Stimulated activated CD4-positive, alpha-beta T cell treated with anti-CD3 and anti-CD28 coated beads, Interleukin-1b, Interleukin-23, amount 100 ng/mL, for 4 hours (primary cell): ENCODE measurements around the gene TERT.
A peak's percentile ranks its signal among the peaks of the same experiment; 100 is the strongest.
"Not testable (repeated sequence)": the region's sequence is repeated elsewhere in the genome, so short reads cannot be mapped to it uniquely, and the experiment has no call there.

ENCODE experiments used
- DNase-seq, 2 donors: peaks; one replicate each; pipeline ENCODE4 v3.0.0-alpha.2; 2020; ENCODE audit warnings: low read depth in 2 of 2

Gene TERT

DNA sequence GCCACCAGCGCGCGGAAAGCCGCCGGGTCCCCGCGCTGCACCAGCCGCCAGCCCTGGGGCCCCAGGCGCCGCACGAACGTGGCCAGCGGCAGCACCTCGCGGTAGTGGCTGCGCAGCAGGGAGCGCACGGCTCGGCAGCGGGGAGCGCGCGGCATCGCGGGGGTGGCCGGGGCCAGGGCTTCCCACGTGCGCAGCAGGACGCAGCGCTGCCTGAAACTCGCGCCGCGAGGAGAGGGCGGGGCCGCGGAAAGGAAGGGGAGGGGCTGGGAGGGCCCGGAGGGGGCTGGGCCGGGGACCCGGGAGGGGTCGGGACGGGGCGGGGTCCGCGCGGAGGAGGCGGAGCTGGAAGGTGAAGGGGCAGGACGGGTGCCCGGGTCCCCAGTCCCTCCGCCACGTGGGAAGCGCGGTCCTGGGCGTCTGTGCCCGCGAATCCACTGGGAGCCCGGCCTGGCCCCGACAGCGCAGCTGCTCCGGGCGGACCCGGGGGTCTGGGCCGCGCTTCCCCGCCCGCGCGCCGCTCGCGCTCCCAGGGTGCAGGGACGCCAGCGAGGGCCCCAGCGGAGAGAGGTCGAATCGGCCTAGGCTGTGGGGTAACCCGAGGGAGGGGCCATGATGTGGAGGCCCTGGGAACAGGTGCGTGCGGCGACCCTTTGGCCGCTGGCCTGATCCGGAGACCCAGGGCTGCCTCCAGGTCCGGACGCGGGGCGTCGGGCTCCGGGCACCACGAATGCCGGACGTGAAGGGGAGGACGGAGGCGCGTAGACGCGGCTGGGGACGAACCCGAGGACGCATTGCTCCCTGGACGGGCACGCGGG, at the start of gene TERT:
Gene TERT (minus strand): TSS at position 234 of the 815 bp plus-strand sequence. CDS start 79 bp downstream, at position 155.
- peak; percentile 92 to 94 for DNase-seq

DNA sequence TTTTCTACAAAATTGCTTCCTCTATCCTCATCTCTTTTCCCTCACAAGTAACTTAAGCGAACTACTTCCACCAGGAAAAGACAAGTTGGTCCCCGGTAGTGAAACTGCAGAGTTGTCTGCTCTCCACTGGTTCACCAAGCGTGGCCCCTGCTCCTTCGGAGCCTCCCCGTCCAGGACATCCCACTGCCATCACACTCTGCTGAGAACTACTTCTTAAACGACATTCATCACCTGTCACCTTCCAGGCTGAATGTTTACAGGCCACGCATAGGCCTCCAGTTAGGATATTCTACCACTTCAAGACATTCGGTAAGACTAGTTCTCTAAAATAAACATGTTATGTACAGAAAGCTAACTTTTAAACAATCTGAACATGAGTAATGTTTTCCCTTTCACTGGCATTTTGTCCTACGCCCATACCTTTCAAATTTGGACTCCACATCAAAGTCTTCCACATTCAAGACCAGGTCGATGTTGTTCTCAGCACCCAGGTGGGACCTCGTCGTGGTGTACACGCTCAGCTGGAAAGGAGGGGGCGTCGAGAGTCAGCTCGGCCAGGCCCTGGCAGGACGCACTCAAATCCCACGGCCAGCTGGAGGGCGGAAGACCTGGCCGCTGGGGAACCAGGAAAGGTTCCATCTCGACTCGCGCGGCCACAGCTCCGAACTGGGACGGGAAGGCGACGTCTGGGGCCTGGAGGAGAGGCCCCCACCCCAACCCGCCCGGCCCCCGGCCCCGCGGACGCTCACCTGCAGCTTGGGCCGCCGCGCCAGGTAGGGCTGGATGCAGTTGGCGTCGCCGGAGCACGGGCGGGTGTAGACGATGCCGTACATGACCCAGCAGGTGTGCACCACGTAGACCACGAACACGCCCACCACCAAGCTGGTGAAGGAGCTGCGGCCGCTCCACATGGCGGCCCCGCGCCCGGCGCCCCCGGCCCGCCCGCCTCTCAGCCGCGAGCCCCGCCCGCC, 49.3 kb upstream of the TERT start:
- DNase-seq: peak in 1 of 2 donors; percentile 20

DNA sequence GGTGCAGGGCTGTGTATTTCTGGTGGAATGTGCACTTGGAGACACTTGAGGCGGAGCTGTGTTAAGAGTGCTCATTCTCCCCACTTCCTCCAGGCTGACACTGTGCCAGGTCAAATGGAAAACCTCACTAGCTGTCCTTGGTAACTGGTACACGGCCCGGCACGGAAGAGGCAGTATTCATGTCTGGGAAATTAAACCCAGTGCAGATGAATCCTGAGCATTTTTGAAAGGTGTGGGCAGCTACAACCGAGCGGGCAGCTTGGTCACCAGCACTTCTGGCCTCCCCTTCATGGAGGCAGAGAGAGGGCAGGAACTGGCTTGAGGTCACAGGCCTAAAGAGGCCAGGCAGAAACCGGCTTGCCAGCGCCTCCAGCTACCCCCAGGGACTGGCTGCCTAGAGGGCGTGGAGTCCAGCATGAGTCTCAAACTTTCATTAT, 48.5 kb upstream of the TERT start:
- DNase-seq: no peak

DNA sequence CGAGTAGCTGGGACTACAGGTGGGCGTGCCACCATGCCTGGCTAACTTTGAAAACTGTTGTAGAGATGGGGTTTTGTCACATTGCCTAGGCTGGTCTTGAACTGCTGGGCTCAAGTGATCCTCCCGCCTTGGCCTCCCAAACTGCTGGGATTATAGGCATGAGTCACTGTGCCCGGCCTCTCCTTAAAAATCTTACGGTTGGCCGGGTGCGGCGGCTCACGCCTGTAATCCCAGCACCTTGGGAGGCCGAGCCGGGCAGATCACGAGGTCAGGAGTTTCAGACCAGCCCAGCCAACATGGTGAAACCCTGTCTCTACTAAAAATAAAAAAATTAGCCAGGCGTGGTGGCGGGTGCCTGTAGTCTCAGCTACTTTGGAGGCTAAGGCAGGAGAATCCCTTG, 47.8 kb upstream of the TERT start:
- not testable (repeated sequence) for DNase-seq

DNA sequence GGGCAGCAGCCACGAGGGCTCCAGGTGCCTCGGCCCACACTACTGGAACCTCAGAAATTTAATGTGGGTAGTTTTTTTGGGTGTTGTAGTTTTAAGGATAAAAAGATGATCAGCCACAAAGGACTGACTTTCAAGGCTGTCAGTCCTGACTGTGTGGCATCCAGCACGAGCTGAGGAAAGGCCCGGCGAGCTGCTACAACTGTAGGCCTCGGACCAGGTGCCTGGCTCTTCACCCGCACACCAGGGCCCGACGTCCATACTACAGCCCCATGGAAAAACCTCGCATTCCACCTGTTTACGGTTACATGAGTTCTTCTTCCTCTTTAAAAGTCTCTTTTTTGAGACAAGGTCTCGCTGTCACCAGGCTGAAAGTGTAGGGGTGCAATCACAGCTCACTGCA, 47.4 kb upstream of the TERT start:
- no peak for DNase-seq

DNA sequence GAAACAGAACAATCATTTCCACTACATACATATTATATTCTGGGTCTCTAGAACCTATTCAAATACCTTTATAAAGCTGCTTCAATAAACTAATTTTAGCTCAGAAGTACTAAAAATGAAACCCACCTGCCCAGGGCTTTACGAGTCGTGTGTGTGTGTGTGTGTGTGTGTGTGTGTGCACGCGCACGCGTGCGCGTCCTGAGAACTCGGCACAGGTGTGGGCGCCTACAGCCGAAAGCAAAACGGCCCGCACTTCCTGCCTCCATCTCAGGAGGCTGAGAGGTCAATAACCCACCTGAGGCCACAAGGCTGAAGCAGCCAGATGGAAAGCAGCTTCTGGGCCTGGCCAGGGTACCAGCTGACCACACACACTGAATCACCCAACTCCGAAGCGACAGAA, 47.0 kb upstream of the TERT start:
- DNase-seq: no peak

DNA sequence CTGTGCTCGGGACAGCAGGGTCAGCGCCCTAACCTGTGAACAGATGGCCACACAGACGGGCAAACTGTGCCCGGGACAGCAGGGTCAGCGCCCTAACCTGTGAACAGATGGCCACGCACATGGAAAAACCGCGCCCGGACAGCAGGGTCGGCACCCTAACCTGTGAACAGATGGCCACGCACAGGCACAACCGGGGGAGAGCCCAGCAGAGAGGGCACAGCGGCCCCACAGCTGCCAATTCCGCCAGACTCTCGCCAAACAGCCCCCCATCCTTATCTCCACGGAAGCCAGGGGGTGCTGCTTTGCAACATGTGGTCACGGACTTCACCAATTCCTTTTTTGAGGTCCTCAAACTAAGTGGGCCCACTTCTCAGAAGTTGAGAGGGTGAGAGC, 44.9 kb upstream of the TERT start:
- not testable (repeated sequence) for DNase-seq

DNA sequence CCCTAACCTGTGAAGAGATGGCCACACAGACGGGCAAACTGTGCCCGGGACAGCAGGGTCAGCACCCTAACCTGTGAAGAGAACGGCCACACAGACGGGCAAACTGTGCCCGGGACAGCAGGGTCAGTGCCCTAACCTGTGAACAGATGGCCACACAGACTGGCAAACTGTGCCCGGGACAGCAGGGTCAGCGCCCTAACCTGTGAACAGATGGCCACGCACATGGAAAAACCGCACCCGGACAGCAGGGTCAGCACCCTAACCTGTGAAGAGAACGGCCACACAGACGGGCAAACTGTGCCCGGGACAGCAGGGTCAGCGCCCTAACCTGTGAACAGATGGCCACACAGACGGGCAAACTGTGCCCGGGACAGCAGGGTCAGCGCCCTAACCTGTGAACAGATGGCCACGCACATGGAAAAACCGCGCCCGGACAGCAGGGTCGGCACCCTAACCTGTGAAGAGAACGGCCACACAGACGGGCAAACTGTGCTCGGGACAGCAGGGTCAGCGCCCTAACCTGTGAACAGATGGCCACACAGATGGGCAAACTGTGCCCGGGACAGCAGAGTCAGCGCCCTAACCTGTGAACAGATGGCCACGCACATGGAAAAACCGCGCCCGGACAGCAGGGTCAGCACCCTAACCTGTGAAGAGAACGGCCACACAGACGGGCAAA, 44.4 kb upstream of the TERT start:
- not testable (repeated sequence) for DNase-seq

DNA sequence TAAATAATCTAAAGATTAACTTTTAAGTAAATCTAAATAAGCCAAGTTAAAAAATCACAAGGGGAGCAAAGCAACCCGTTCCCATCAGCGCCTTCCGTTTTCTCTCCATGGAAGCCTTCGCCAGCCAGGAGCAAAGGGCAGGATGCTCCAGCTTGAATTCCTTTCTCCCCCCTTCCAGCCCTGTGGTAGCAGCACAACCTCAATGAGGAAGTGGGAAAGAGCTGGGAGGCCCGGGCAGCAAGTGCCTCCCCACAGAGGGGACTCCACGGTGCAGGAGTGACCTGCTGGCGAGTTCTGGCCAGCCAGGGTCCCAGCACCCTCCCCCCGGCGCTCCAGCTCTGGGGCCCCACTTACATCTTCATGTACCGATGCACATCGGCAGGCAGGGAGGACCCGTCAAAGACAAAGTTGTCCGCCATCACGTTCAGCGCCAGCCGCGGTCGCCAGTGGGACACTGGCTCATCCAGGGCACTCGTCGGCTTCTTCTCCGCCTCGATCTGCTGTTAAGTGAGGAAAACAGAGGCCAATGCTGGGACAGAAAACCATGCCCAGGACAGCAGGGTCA, 43.7 kb upstream of the TERT start:
- DNase-seq: no peak

DNA sequence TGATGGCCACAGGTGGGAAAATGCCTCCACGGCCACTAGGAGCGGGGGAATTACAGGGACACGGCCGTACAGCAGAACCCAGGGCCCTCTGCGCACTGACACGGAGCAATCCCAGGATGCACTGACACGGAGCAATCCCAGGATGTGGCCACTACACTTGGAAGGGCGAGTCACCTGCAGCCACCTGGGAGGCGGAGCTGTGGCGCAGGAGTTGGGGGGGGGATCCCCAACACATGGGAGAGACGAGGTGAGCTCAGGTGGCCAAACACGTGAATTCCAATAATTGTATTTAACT, 43.3 kb upstream of the TERT start:
- DNase-seq: no peak

DNA sequence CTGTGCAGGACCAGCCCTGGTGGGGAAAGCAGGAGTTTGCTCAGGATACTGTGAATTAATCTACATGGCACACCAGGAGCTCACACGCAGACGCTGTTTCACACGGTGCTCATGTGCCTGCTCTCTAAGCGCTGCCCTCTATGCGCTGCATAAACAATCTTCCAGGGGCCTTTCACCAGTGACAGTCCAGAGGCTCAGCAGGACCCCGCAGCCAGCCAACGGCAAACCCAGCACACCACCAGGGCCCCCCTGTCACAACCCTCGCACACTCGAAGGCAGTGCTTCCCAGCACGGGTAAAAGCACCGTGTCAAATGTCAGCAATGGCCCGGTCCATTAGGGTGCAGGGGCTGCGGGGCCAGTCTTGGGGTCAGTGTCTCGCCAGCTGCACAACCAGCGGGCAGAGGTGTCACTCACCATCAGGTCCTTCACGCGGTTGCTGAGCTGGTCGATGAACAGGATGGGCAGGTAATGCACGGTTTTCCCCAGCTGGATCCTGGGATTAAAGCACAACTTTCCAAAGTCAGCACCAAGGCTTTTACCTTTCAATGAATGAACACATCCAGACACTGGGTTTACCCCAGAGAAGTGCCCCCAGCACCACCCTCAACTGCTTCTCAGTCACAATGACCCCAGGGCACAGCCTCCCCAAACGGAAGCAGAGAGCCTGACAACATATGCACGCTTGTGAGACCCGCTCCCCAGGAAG, 42.8 kb upstream of the TERT start:
- DNase-seq: no peak

DNA sequence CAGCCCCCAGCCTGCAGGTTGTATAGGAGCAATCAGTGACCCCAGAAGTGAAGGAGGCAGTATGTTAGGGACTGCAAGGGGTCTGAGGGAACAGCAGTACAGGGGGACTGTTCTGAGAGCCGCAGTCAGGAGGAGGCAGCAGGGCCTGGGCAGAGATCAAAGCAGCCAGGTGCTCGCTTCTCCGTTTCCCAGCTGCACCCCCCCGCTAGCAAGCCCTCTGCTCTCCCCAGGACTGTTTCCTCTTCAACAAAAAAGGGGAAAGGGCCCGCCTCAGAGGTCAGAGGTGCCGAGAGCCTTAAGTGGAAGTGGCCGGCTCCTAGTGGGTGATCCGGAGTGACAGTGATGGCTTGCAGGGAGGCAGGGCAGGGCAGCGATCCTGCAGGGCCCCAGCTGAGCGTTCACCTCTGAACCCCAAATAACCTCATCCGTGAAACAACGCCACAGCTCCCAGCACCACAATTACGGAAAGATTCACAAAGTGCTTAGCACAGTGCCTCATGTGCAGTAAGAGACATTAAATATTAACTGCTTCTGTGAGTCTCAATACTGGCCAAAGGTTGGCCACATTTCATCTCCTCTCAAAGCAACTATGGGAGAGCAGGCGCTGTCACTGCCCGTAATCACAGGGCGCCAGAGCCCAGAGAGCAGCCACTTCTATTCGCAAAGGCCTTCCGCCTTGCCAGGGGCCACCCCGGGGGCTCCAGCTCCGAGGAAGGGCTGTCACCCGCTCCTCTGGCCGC, 42.1 kb upstream of the TERT start:
- DNase-seq: no peak

DNA sequence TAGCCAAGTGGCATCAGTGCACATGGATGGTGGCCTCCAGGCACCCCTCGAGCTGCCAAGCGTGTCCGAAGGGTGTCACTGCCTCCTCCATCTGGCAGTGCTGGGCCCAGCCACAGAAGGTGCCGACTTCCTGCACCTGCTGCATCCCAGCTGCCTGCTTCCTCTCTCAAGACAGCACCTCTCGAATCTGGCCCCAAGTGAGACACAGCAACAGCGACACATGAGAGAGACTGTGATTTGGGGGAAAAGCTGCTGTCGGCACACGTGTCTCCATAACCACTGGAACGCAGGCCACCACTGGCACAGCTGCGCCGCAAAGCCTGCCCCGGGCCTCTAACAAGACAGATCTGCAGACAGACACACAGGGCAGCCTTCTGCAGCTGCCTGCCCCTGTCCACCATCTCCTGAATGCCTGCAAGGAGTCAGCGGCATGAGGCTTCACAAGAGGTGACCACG, 41.3 kb upstream of the TERT start:
- DNase-seq: no peak

DNA sequence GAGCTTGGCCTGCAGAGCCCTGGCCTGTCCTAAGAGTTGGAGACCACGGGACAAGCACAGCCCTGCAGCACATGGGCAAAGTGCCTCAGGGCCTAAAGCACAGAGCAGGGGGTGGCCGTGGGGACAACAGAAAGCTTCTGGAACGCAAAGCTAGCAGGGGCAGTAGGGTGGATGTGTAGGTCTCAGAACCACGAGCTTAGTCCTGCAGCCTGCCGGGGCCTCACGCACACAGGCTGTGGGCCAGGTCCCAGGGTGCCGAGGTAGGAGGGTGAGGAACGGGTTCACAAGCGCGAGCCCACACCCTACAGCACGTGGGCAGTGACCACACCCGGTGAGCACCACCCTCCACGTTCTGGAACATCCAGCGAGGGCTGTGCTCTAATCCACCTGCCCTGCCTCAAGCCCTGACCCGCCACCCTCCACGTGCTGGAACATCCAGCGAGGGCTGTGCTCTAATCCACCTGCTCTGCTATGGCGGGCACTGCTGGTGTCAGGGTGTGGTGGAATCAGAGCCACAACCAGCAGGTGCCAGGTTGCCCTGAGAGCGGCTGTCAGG, 40.8 kb upstream of the TERT start:
- DNase-seq: no peak

DNA sequence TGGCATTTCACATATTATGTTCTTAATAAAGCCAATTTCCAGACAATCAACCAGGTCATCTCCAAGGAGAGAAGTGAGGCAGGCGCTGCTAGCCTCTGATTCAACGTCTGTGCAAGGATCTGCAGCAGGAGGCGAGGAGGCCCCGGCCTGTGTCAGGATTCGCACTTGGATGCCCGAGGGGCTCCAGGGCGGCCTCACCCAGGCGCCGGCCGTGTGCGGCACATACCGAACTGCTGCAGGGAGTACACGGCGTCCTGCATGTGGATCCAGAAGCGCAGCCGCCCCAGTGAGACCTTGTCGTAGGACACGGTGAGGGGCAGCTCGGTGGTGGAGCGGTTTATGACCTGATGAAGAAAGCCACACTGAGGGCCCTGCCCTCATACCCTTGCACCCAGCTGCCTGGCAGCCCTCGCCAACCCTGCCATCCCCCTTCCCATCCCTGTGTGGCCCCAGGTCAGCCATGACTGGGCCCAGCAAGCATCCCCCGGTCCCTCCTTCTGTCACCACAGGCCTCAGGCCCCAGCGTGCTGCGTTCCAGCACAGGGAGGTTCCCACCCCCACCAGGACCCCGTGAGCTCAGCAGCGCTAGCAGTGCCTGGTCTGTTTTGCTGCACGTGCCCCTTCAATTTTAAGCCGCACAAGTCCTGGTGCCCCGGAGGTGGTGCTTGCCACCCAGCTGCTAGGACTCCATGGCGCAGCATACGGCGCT, 40.1 kb upstream of the TERT start:
- no peak for DNase-seq

DNA sequence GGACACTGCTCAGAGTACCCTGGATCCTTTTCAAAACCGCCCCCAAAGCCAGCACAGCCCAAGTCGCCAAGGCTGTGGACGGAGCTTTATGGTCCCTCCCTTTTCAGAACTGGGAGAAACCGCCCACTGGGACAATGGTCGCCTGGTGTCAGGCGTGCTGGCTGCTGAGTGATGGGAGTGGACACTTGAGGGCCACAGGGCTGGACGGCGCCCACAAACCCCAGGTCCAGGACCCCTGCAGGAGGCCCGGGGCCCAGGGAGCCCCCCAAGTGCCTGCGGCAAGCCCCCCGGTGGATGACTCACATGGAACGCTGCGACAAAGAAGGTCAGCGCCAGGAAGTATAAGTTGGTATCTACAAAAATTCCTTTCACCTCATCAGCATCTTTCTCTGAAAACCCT, 39.1 kb upstream of the TERT start:
- no peak for DNase-seq

DNA sequence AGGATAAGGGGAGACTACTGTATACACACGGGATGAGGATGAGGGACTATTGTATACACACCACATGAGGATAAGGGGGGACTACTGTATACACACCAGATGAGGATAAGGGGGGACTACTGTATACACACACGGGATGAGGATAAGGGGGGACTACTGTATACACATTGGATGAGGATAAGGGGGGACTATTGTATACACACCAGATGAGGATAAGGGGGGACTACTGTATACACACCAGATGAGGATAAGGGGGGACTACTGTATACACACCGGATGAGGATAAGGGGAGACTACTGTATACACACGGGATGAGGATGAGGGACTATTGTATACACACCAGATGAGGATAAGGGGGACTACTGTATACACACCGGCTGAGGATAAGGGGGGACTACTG, 38.4 kb upstream of the TERT start:
- not testable (repeated sequence) for DNase-seq

DNA sequence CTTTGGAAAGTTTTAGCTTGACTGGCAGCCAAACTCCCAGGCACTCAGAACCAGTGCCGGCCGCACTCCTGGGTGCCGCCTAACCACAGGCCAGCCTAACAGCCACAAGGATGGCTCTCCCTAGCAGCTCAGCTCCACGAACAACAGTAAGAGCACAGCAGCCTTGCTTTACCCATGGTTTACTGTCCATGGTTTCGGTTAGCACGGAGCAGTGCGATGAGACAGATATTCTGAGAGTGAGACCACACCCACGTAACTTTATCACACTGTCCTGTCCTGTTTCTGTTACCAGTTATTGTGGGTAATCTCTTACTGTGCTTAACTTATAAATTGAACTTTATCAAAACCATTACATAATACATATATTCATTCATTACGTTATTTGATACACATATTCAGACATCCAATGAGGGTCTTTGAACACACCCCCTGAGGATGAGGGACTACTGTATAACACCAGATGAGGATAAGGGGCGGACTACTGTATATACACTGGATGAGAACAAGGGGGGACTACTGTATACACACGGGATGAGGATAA, 37.7 kb upstream of the TERT start:
- no peak for DNase-seq

DNA sequence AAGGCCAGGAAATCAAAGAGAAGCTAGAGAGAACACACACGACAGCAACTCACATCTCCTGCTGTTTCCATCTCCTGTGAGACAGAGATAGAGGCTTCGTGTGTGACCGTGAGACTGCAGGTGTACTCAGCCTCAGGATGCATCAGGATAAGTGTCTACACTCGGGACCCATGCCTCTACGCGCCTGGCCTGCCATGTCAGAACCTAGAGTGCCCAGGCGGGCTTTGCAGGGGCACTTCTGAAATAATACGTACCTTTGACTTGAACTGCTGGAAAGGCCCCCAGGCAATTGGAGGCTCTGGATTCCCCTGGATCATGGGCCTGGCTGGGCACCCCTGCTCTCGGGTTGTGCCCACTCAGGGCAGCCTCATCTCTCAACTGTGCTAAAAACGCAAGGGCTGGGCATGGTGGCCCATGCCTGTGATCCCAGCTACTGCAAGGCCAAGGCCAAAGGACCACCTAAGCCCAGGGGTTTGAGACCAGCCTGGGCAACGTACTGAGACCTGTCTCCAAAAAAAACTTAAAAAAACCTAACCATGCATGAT, 37.1 kb upstream of the TERT start:
- DNase-seq: no peak
